H9 (cell line): Measurements from ENCODE around the gene TMEM41A. TPM values are rescaled to one million over a fixed set of nuclear protein-coding genes. Genes with fewer than 3 reads are reported as not detected.

Experiments used
- DNase-seq: peaks from one replicate; pipeline ENCODE4 v3.0.0-alpha.2; 2017
- H2AFZ ChIP-seq: one replicate; pipeline ENCODE4 v1.6.1; 2013; ENCODE audit warnings: mild to moderate bottlenecking, low read length, control low read depth, moderate library complexity
- H2AK5ac ChIP-seq: 2 replicates; pipeline ENCODE4 v1.6.1; 2013; ENCODE audit warnings: low read length, control low read depth, mixed read lengths; ENCODE audit not compliant: insufficient read length
- H2BK120ac ChIP-seq: one replicate; pipeline ENCODE4 v1.6.1; 2013; ENCODE audit warnings: low read depth, mild to moderate bottlenecking, low read length, control low read depth, inconsistent platforms; ENCODE audit not compliant: poor library complexity, severe bottlenecking
- H2BK12ac ChIP-seq: 2 replicates; pipeline ENCODE4 v1.6.1; 2013; ENCODE audit warnings: low read length, control low read depth, mixed read lengths, low read depth; ENCODE audit not compliant: insufficient read length
- H2BK15ac ChIP-seq: 2 replicates; pipeline ENCODE4 v1.6.1; 2013; ENCODE audit warnings: low read depth, low read length, control low read depth
- H2BK20ac ChIP-seq: one replicate; pipeline ENCODE4 v1.6.1; 2013; ENCODE audit warnings: low read depth, mild to moderate bottlenecking, low read length, control low read depth, inconsistent platforms; ENCODE audit not compliant: poor library complexity, severe bottlenecking
- H2BK5ac ChIP-seq: 2 replicates; pipeline ENCODE4 v1.6.1; 2013; ENCODE audit warnings: low read length, control low read depth, mixed read lengths; ENCODE audit not compliant: insufficient read length
- H3K14ac ChIP-seq: 2 replicates; pipeline ENCODE4 v1.6.1; 2013; ENCODE audit warnings: low read length, control low read depth; ENCODE audit not compliant: insufficient read depth
- H3K18ac ChIP-seq: 2 replicates; pipeline ENCODE4 v1.6.1; 2013; ENCODE audit warnings: low read depth, mild to moderate bottlenecking, mixed read lengths, low read length, control low read depth; ENCODE audit not compliant: insufficient read length
- H3K23ac ChIP-seq: 2 replicates; pipeline ENCODE4 v1.6.1; 2013; ENCODE audit warnings: low read length, control low read depth, mixed read lengths, low read depth; ENCODE audit not compliant: insufficient read length
- H3K23me2 ChIP-seq: 2 replicates; pipeline ENCODE4 v1.6.1; 2013; ENCODE audit warnings: low read depth, mild to moderate bottlenecking, mixed read lengths, low read length, control low read depth; ENCODE audit not compliant: insufficient read length, poor library complexity, severe bottlenecking
- H3K27ac ChIP-seq: 2 replicates; pipeline ENCODE4 v1.5.1; 2013; ENCODE audit warnings: low read length, control low read depth, mixed read lengths, low read depth; ENCODE audit not compliant: insufficient read length
- H3K27me3 ChIP-seq: 2 replicates; pipeline ENCODE4 v1.6.1; 2013; ENCODE audit warnings: low read length, control low read depth, inconsistent platforms; ENCODE audit not compliant: insufficient read depth
- H3K4ac ChIP-seq: 2 replicates; pipeline ENCODE4 v1.6.1; 2013; ENCODE audit warnings: low read depth, mild to moderate bottlenecking, control low read depth, inconsistent platforms, low read length, moderate library complexity
- H3K4me1 ChIP-seq: 2 replicates; pipeline ENCODE4 v1.6.1; 2013; ENCODE audit warnings: low read length, control low read depth, inconsistent platforms; ENCODE audit not compliant: insufficient read depth
- H3K4me2 ChIP-seq: 2 replicates; pipeline ENCODE4 v1.6.1; 2013; ENCODE audit warnings: low read length, control low read depth, mixed read lengths; ENCODE audit not compliant: insufficient read length, insufficient read depth
- H3K56ac ChIP-seq: 2 replicates; pipeline ENCODE4 v1.6.1; 2013; ENCODE audit warnings: low read depth, mild to moderate bottlenecking, mixed read lengths, low read length, control low read depth; ENCODE audit not compliant: insufficient read length
- H3K79me1 ChIP-seq: 2 replicates; pipeline ENCODE4 v1.6.1; 2013; ENCODE audit warnings: low read depth, mild to moderate bottlenecking, moderate library complexity, low read length, control low read depth, inconsistent platforms; ENCODE audit not compliant: insufficient read depth, poor library complexity, severe bottlenecking
- H3K79me2 ChIP-seq: 2 replicates; pipeline ENCODE4 v1.6.1; 2013; ENCODE audit warnings: low read length, control low read depth, inconsistent platforms; ENCODE audit not compliant: insufficient read depth
- H3K9ac ChIP-seq: 2 replicates; pipeline ENCODE4 v1.6.1; 2013; ENCODE audit warnings: low read length, control low read depth, mixed read lengths; ENCODE audit not compliant: insufficient read length; ENCODE audit errors: extremely low read depth
- H3K9me3 ChIP-seq: one replicate; pipeline ENCODE4 v1.6.1; 2013; ENCODE audit warnings: low read depth, low read length, inconsistent platforms; ENCODE audit not compliant: control insufficient read depth
- H3T11ph ChIP-seq: one replicate; pipeline ENCODE4 v1.6.1; 2013; ENCODE audit warnings: mild to moderate bottlenecking, low read length, control low read depth, inconsistent platforms
- H4K20me1 ChIP-seq: one replicate; pipeline ENCODE4 v1.6.1; 2013; ENCODE audit not compliant: control insufficient read depth, insufficient read length, insufficient read depth
- H4K5ac ChIP-seq: 2 replicates; pipeline ENCODE4 v1.6.1; 2013; ENCODE audit warnings: low read depth, mild to moderate bottlenecking, mixed read lengths, low read length, control low read depth; ENCODE audit not compliant: insufficient read length
- H4K8ac ChIP-seq: replicated peaks from 2 replicates; pipeline ENCODE4 v1.6.1; 2013; ENCODE audit warnings: low read length, control low read depth, mixed read lengths, low read depth; ENCODE audit not compliant: insufficient read length
- H4K91ac ChIP-seq: 2 replicates; pipeline ENCODE4 v1.6.1; 2013; ENCODE audit warnings: low read depth, mild to moderate bottlenecking, moderate library complexity, mixed read lengths, low read length, control low read depth; ENCODE audit not compliant: insufficient read length
- H3K27ac Mint-ChIP-seq, 3 experiments: 2 replicates in 2 of 3; 3 replicates in 1 of 3; pipeline ENCODE4 v1.8.0; 2020 to 2021; ENCODE audit warnings: mixed read lengths in 3 of 3, mild to moderate bottlenecking in 1 of 3, moderate library complexity in 1 of 3
- H3K27me3 Mint-ChIP-seq: 2 replicates; pipeline ENCODE4 v1.8.0; 2021; ENCODE audit warnings: low read depth, mild to moderate bottlenecking, moderate library complexity, mixed read lengths
- H3K36me3 Mint-ChIP-seq, 3 experiments: 2 replicates in 2 of 3; 3 replicates in 1 of 3; pipeline ENCODE4 v1.8.0; 2020 to 2021; ENCODE audit warnings: low read depth in 3 of 3, mixed read lengths in 3 of 3; ENCODE audit not compliant: insufficient read depth in 1 of 3
- H3K4me1 Mint-ChIP-seq, 2 experiments: 2 replicates each; pipeline ENCODE4 v1.8.0; 2020; ENCODE audit warnings: mixed read lengths in 2 of 2
- H3K4me3 Mint-ChIP-seq, 2 experiments: 2 replicates in 1 of 2; 3 replicates in 1 of 2; pipeline ENCODE4 v1.8.0; 2020 to 2021; ENCODE audit warnings: mild to moderate bottlenecking in 2 of 2, mixed read lengths in 2 of 2, moderate library complexity in 1 of 2
- H3K9me3 Mint-ChIP-seq, 2 experiments: 2 replicates in 1 of 2; 3 replicates in 1 of 2; pipeline ENCODE4 v1.8.0; 2020; ENCODE audit warnings: mild to moderate bottlenecking in 2 of 2, mixed read lengths in 2 of 2, moderate library complexity in 1 of 2
- WGBS: extraction: QIAGEN DNeasy Blood & Tissue Kit; methylation state at CpG from one replicate; pipeline ENCODE4 v1.1.7; 2013; ENCODE audit warnings: missing lambda C conversion rate, low lambda C conversion rate, mixed read lengths; ENCODE audit not compliant: insufficient read length; ENCODE audit errors: extremely low coverage; 5-methylcytosine and 5-hydroxymethylcytosine counted together
- total RNA-seq: library from RNA; stranded (reverse); gene quantifications from 2 replicates; pipeline ENCODE4 v1.2.1, GENCODE V29; 2021
- TF ChIP-seq, protein P1 (sequence below): fragments of 200-600 bp; sonication (generic); conservative IDR thresholded peaks from 3 replicates; pipeline ENCODE4 v1.8.0; 2021; ENCODE audit warnings: antibody characterized with exemption, mild to moderate bottlenecking

The TMEM41A gene
- total RNA-seq, 1 experiment from 2014 or later = 23.9 TPM

DNA sequence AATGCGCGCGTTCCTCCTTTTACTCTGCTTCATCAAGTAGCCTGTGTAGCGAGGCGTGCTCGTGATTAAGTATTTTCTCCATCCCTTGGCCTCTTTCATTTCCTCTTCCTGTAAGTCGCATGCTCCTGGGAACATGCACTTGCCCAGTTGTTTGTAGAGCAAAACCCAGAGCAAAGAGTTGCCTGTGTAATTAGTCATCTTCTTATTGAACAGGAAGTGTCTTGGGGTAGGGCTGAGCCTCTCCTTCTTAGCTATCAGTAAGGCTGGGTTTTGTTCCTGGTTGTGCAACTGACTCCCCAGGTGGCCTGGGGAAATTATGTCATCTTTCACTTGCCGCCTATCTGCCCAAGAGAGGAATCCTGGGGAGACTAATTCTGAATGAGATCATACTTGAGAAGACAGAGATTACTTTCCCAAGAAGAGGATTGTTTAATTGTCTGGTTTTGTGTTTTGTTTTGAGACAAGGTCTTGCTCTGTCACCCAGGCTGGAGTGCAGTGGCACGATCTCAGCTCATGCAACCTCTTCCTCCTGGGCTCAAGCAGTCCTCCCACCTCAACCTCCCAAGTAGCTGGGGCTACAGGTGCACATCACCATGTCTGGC is 38.6 kb upstream of the TMEM41A start:
- no peak overlapping the region for H2BK15ac ChIP-seq
- no peaks in the 10 kb centered on the region for H3K79me2 ChIP-seq
- H3K27ac ChIP-seq = no peak overlapping the region
- H3K4me3 Mint-ChIP-seq = no peak overlapping the region
- peak overlapping the region in 1 of 3 experiments; percentile 52; a peak in 3 of 7 replicates for H3K27ac Mint-ChIP-seq
- no peak overlapping the region for H3K4ac ChIP-seq
- DNase-seq = no peak
- H3K79me1 ChIP-seq = no peaks in the 10 kb centered on the region
- no peaks in the 10 kb centered on the region for H3K36me3 Mint-ChIP-seq
- H3K9me3 Mint-ChIP-seq = no peaks in the 10 kb centered on the region
- H3K27me3 Mint-ChIP-seq = no peaks in the 10 kb centered on the region; the same call in none of the 2 replicates
- H2AFZ ChIP-seq = peak overlapping the region; percentile 33
- no peaks in the 10 kb centered on the region for H3K23me2 ChIP-seq
- no peak overlapping the region for H2BK5ac ChIP-seq
- no peak overlapping the region for H2BK20ac ChIP-seq
- H4K5ac ChIP-seq = no peak overlapping the region
- H2BK12ac ChIP-seq = no peak overlapping the region
- no peak overlapping the region for H4K8ac ChIP-seq
- TF ChIP-seq, protein P1, sequence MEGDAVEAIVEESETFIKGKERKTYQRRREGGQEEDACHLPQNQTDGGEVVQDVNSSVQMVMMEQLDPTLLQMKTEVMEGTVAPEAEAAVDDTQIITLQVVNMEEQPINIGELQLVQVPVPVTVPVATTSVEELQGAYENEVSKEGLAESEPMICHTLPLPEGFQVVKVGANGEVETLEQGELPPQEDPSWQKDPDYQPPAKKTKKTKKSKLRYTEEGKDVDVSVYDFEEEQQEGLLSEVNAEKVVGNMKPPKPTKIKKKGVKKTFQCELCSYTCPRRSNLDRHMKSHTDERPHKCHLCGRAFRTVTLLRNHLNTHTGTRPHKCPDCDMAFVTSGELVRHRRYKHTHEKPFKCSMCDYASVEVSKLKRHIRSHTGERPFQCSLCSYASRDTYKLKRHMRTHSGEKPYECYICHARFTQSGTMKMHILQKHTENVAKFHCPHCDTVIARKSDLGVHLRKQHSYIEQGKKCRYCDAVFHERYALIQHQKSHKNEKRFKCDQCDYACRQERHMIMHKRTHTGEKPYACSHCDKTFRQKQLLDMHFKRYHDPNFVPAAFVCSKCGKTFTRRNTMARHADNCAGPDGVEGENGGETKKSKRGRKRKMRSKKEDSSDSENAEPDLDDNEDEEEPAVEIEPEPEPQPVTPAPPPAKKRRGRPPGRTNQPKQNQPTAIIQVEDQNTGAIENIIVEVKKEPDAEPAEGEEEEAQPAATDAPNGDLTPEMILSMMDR = no peak
- H3K18ac ChIP-seq = no peak overlapping the region
- peaks cover 3 to 13% of the 10 kb centered on the region in 2 experiments for H3K4me1 Mint-ChIP-seq
- H4K20me1 ChIP-seq = no peaks in the 10 kb centered on the region
- H3K4me2 ChIP-seq = no peak overlapping the region
- H3K27me3 ChIP-seq = no peaks in the 10 kb centered on the region
- H2BK120ac ChIP-seq = no peak overlapping the region
- H2AK5ac ChIP-seq = no peak overlapping the region
- WGBS = no CpG with 5 or more reads among the region's 9 CpGs
- H3K14ac ChIP-seq = no peak overlapping the region
- no peak overlapping the region for H3K9ac ChIP-seq
- no peak overlapping the region for H3K23ac ChIP-seq
- no peak overlapping the region for H4K91ac ChIP-seq
- no peak overlapping the region for H3K56ac ChIP-seq
- no peaks in the 10 kb centered on the region for H3K9me3 ChIP-seq
- no peaks in the 10 kb centered on the region for H3K4me1 ChIP-seq
- no peak overlapping the region for H3T11ph ChIP-seq
